SK-N-SH (cell line): ENCODE measurements around the gene IMPA2. TPM values are rescaled to one million over a fixed set of nuclear protein-coding genes. Genes with fewer than 3 reads are reported as not detected.

Experiments used
- CTCF ChIA-PET: fragments of 300-600, 350-600 bp; formaldehyde crosslinking; extraction: SDS; loops from one replicate; lab custom pipeline; 2021; lab: Yijun Ruan, JAX
- POLR2A ChIA-PET: fragments of 350-600 bp; sonication (Branson Sonifier 250); formaldehyde crosslinking; extraction: SDS; loops from one replicate; lab custom pipeline; 2020; ENCODE audit warnings: antibody characterized with exemption, inconsistent platforms; lab: Yijun Ruan, JAX
- DNase-seq: peaks from one replicate; pipeline ENCODE4 v3.0.0; 2012
- H2AFZ ChIP-seq: fragments of 200-600 bp; sonication (generic); 2 replicates; pipeline ENCODE4 v1.8.1; 2016; ENCODE audit warnings: antibody characterized with exemption, mild to moderate bottlenecking, low read depth
- H3F3A ChIP-seq: fragments of 200-600 bp; sonication (generic); replicated peaks from 2 replicates; pipeline ENCODE3; 2016; ENCODE audit warnings: antibody characterized with exemption, mild to moderate bottlenecking; ENCODE audit not compliant: insufficient read depth
- H3K27ac ChIP-seq, 2 experiments: fragments of 200-500 bp in 1 of 2; fragments of 200-600 bp in 1 of 2; sonication (Bioruptor generic) in 1 of 2; sonication (generic), shearing (Covaris generic) in 1 of 2; 2 replicates each; pipeline versions ENCODE4 v1.5.1 to v1.6.1; 2014 to 2016; ENCODE audit warnings: low read depth in 2 of 2, inconsistent platforms in 1 of 2, low read length in 1 of 2, mild to moderate bottlenecking in 1 of 2, mixed read lengths in 1 of 2
- H3K27me3 ChIP-seq: fragments of 200-600 bp; sonication (generic), shearing (Covaris generic); 2 replicates; pipeline ENCODE4 v1.6.1; 2016; ENCODE audit warnings: mixed run types; ENCODE audit not compliant: insufficient read depth
- H3K36me3 ChIP-seq, 2 experiments: fragments of 200-500 bp in 1 of 2; fragments of 200-600 bp in 1 of 2; sonication (Bioruptor generic) in 1 of 2; sonication (generic) in 1 of 2; replicated peaks in 1 of 2; 2 replicates each; pipeline versions ENCODE3 to v1.5.1; 2014 to 2016; ENCODE audit warnings: low read length in 1 of 2, mild to moderate bottlenecking in 1 of 2; ENCODE audit not compliant: insufficient read depth in 2 of 2, control insufficient read depth in 1 of 2
- H3K4me1 ChIP-seq, 2 experiments: fragments of 200-500 bp in 1 of 2; fragments of 200-600 bp in 1 of 2; sonication (Bioruptor generic) in 1 of 2; sonication (generic), shearing (Covaris generic) in 1 of 2; 2 replicates each; pipeline versions ENCODE4 v1.5.1 to v1.6.1; 2014 to 2016; ENCODE audit warnings: low read depth in 1 of 2, low read length in 1 of 2, mixed run types in 1 of 2; ENCODE audit not compliant: insufficient read depth in 2 of 2, control insufficient read depth in 1 of 2
- H3K4me2 ChIP-seq: fragments of 200-600 bp; sonication (generic), shearing (Covaris generic); 2 replicates; pipeline ENCODE4 v1.6.1; 2017; ENCODE audit warnings: mixed run types
- H3K4me3 ChIP-seq, 2 experiments: fragments of 200-500 bp in 1 of 2; fragments of 200-600 bp in 1 of 2; sonication (Bioruptor generic) in 1 of 2; sonication (generic), shearing (Covaris generic) in 1 of 2; 2 replicates each; pipeline versions ENCODE4 v1.5.1 to v1.8.1; 2014 to 2016; ENCODE audit warnings: low read depth in 2 of 2, inconsistent platforms in 1 of 2, low read length in 1 of 2, mild to moderate bottlenecking in 1 of 2, mixed read lengths in 1 of 2, moderate library complexity in 1 of 2
- H3K79me2 ChIP-seq: fragments of 200-600 bp; sonication (generic); 2 replicates; pipeline ENCODE4 v1.8.1; 2017; ENCODE audit warnings: mild to moderate bottlenecking; ENCODE audit not compliant: insufficient read depth
- H3K9ac ChIP-seq: fragments of 200-600 bp; sonication (generic); 2 replicates; pipeline ENCODE4 v1.6.1; 2017; ENCODE audit warnings: mixed run types
- H3K9me2 ChIP-seq: fragments of 200-600 bp; sonication (generic); 2 replicates; pipeline ENCODE4 v1.6.1; 2017; ENCODE audit warnings: mixed run types
- H3K9me3 ChIP-seq: fragments of 200-600 bp; sonication (generic); 2 replicates; pipeline ENCODE4 v1.6.1; 2017; ENCODE audit warnings: mixed run types, mild to moderate bottlenecking, moderate library complexity
- H4K20me1 ChIP-seq: fragments of 200-600 bp; sonication (generic); 2 replicates; pipeline ENCODE4 v1.6.1; 2017; ENCODE audit warnings: mild to moderate bottlenecking, mixed run types; ENCODE audit not compliant: insufficient read depth
- FOXM1 ChIP-seq: IDR thresholded peaks from 2 replicates; pipeline ENCODE4 v1.4.0; 2012; ENCODE audit warnings: low read depth, mild to moderate bottlenecking
- GABPA ChIP-seq: IDR thresholded peaks from 2 replicates; pipeline ENCODE4 v1.4.0; 2012; ENCODE audit warnings: low read depth, mild to moderate bottlenecking
- NFIC ChIP-seq: IDR thresholded peaks from 2 replicates; pipeline ENCODE4 v1.4.0; 2012; ENCODE audit warnings: borderline replicate concordance
- NRF1 ChIP-seq: IDR thresholded peaks from 2 replicates; pipeline ENCODE4 v1.6.1; 2012; ENCODE audit warnings: low read depth, mild to moderate bottlenecking, low read length
- POLR2AphosphoS5 ChIP-seq: IDR thresholded peaks from 2 replicates; pipeline ENCODE4 v1.6.1; 2012; ENCODE audit warnings: low read depth, low read length
- RCOR1 ChIP-seq: fragments of 150-350 bp; IDR thresholded peaks from 2 replicates; pipeline ENCODE4 v1.6.1; 2017; ENCODE audit warnings: antibody characterized with exemption, low read length
- RFX5 ChIP-seq: IDR thresholded peaks from 2 replicates; pipeline ENCODE4 v1.6.1; 2012; ENCODE audit warnings: mild to moderate bottlenecking, improper control_type of control experiment, low read length
- TCF12 ChIP-seq: IDR thresholded peaks from 2 replicates; pipeline ENCODE4 v1.4.0; 2012
- YY1 ChIP-seq: IDR thresholded peaks from 2 replicates; pipeline ENCODE4 v1.4.0; 2012; ENCODE audit warnings: low read depth, mild to moderate bottlenecking
- WGBS: methylation state at CpG from one replicate; pipeline ENCODE4 v1.1.6; 2017; ENCODE audit warnings: low lambda C conversion rate; 5-methylcytosine and 5-hydroxymethylcytosine counted together
- polyA plus RNA-seq, 3 experiments: library from polyadenylated mRNA; depleted of rRNA; stranded (reverse); fragments of >200 nt; gene quantifications; 2 replicates each; pipeline ENCODE4 v1.2.3, GENCODE V29; 2012
- TF ChIP-seq, protein P1 (sequence below): IDR thresholded peaks from 2 replicates; pipeline ENCODE4 v1.6.1; 2012; ENCODE audit warnings: mild to moderate bottlenecking, low read depth, low read length, moderate library complexity
- TF ChIP-seq, protein P2 (sequence below): IDR thresholded peaks from 2 replicates; pipeline ENCODE4 v1.4.0; 2012; ENCODE audit warnings: low read depth
- TF ChIP-seq, protein P3 (sequence below): IDR thresholded peaks from 2 replicates; pipeline ENCODE4 v1.4.0; 2012; ENCODE audit warnings: low read depth, borderline replicate concordance
- TF ChIP-seq, protein P4 (sequence below): fragments of 150-350 bp; IDR thresholded peaks from 2 replicates; pipeline ENCODE4 v1.6.1; 2016; ENCODE audit warnings: mild to moderate bottlenecking, low read depth, low read length
- TF ChIP-seq, protein P5 (sequence below): fragments of 150-350 bp; IDR thresholded peaks from 2 replicates; pipeline ENCODE4 v1.6.1; 2017; ENCODE audit warnings: antibody characterized with exemption, low read length, low read depth, borderline replicate concordance

IMPA2 gene
- polyA plus RNA-seq, 1 of the 3 experiments (the other 2 are of a cell fraction), result 0.18 TPM

DNA sequence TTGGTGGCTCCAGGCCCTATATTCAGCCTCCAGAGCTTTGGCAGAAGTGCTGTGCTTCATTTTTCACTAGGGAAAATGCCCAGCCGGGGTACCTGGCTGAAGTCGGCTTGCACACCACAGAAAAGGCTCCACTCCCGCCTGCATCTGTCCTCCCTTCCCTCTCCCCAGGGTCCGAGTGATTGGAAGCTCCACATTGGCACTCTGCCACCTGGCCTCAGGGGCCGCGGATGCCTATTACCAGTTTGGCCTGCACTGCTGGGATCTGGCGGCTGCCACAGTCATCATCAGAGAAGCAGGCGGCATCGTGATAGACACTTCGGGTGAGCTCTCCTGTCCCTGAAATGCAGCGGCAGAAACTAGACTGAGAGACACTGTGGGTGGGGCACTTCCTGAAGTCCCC is 47.4 kb downstream of the IMPA2 start (continued):
- TF ChIP-seq, protein P1, sequence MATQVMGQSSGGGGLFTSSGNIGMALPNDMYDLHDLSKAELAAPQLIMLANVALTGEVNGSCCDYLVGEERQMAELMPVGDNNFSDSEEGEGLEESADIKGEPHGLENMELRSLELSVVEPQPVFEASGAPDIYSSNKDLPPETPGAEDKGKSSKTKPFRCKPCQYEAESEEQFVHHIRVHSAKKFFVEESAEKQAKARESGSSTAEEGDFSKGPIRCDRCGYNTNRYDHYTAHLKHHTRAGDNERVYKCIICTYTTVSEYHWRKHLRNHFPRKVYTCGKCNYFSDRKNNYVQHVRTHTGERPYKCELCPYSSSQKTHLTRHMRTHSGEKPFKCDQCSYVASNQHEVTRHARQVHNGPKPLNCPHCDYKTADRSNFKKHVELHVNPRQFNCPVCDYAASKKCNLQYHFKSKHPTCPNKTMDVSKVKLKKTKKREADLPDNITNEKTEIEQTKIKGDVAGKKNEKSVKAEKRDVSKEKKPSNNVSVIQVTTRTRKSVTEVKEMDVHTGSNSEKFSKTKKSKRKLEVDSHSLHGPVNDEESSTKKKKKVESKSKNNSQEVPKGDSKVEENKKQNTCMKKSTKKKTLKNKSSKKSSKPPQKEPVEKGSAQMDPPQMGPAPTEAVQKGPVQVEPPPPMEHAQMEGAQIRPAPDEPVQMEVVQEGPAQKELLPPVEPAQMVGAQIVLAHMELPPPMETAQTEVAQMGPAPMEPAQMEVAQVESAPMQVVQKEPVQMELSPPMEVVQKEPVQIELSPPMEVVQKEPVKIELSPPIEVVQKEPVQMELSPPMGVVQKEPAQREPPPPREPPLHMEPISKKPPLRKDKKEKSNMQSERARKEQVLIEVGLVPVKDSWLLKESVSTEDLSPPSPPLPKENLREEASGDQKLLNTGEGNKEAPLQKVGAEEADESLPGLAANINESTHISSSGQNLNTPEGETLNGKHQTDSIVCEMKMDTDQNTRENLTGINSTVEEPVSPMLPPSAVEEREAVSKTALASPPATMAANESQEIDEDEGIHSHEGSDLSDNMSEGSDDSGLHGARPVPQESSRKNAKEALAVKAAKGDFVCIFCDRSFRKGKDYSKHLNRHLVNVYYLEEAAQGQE, result no peak
- TF ChIP-seq, protein P2, sequence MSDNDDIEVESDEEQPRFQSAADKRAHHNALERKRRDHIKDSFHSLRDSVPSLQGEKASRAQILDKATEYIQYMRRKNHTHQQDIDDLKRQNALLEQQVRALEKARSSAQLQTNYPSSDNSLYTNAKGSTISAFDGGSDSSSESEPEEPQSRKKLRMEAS, result no peak
- TF ChIP-seq GABPA (no peak), TCF12 (no peak), YY1 (no peak), NRF1 (no peak)
- TF ChIP-seq, protein P3, sequence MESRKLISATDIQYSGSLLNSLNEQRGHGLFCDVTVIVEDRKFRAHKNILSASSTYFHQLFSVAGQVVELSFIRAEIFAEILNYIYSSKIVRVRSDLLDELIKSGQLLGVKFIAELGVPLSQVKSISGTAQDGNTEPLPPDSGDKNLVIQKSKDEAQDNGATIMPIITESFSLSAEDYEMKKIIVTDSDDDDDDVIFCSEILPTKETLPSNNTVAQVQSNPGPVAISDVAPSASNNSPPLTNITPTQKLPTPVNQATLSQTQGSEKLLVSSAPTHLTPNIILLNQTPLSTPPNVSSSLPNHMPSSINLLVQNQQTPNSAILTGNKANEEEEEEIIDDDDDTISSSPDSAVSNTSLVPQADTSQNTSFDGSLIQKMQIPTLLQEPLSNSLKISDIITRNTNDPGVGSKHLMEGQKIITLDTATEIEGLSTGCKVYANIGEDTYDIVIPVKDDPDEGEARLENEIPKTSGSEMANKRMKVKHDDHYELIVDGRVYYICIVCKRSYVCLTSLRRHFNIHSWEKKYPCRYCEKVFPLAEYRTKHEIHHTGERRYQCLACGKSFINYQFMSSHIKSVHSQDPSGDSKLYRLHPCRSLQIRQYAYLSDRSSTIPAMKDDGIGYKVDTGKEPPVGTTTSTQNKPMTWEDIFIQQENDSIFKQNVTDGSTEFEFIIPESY, result no peak
- TF ChIP-seq, protein P4, sequence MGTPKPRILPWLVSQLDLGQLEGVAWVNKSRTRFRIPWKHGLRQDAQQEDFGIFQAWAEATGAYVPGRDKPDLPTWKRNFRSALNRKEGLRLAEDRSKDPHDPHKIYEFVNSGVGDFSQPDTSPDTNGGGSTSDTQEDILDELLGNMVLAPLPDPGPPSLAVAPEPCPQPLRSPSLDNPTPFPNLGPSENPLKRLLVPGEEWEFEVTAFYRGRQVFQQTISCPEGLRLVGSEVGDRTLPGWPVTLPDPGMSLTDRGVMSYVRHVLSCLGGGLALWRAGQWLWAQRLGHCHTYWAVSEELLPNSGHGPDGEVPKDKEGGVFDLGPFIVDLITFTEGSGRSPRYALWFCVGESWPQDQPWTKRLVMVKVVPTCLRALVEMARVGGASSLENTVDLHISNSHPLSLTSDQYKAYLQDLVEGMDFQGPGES, result no peak

DNA sequence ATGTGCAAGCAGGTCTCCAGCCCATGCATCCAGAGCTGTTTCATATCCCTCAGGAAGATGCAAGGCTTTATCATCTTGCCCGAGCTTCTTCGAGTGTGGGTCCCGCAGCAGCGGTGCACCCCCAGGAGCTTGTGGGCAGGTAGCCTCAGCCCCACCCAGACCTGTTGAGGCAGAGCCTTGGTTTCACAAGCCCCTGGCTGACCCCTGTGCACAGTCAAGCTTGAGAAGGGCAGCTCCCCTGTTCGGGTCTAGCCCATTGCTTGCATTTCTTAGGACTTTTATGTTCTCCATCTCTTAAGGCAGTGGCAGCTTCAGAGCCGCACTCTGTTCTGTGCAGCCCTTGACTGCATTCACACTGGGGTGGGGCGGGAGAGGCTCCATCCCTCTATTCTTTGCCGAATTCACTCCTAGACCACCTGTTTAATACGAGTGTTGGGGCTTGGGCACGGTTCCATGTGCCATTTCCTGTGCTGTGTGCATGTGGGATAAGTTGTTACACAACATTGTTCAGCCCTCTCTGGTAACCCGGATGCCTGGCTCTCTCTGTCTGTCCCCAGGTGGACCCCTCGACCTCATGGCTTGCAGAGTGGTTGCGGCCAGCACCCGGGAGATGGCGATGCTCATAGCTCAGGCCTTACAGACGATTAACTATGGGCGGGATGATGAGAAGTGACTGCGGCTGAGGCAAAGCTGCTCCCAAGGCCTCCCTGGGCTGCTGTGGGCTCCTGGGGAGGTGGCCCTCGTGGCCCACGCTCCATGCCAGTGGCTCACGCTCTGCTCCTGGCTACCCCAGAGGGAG is 48.7 kb downstream of the IMPA2 start:
- no peak overlapping the region for H3K9ac ChIP-seq
- H3K4me2 ChIP-seq, result no peak overlapping the region
- H3K27me3 ChIP-seq, result peaks cover 83% of the 10 kb centered on the region
- no peak overlapping the region for H3K4me3 ChIP-seq
- no peaks in the 10 kb centered on the region for H3K4me1 ChIP-seq
- no peaks in the 10 kb centered on the region for H3K36me3 ChIP-seq
- ChIA-PET CTCF (interaction anchor here (1.0 to 3.2 kb wide), 2 partner anchors 9 to 281 kb away, joined by 3 to 21 read pairs; no protein-coding TSS in a partner anchor), POLR2A (no interaction called here)
- H3K9me3 ChIP-seq, result no peaks in the 10 kb centered on the region
- H3K79me2 ChIP-seq, result no peaks in the 10 kb centered on the region
- TF ChIP-seq, protein P4, result no peak
- TF ChIP-seq POLR2AphosphoS5 (no peak), FOXM1 (no peak), RFX5 (no peak), RCOR1 (no peak), YY1 (no peak), NFIC (no peak)
- TF ChIP-seq, protein P5, sequence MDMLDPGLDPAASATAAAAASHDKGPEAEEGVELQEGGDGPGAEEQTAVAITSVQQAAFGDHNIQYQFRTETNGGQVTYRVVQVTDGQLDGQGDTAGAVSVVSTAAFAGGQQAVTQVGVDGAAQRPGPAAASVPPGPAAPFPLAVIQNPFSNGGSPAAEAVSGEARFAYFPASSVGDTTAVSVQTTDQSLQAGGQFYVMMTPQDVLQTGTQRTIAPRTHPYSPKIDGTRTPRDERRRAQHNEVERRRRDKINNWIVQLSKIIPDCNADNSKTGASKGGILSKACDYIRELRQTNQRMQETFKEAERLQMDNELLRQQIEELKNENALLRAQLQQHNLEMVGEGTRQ, result no peak
- TF ChIP-seq, protein P1, result no peak
- H4K20me1 ChIP-seq, result no peaks in the 10 kb centered on the region
- DNase-seq, result no peak
- H3K9me2 ChIP-seq, result no peaks in the 10 kb centered on the region
- 19% methylated on average over 14 of the region's 21 CpGs for WGBS
- H3F3A ChIP-seq, result no peaks in the 10 kb centered on the region
- no peak overlapping the region for H2AFZ ChIP-seq
- no peak overlapping the region for H3K27ac ChIP-seq
